Umbilical cord (tissue), 2 donors: ENCODE results near the gene ZNF641. TPM values are rescaled to one million over a fixed set of nuclear protein-coding genes. Genes with fewer than 3 reads are reported as not detected.
"Not testable (repeated sequence)": the region's sequence is repeated elsewhere in the genome, so short reads cannot be mapped to it uniquely, and the experiment has no call there.

Source experiments
- DNase-seq: peaks from one replicate; pipeline ENCODE4 v3.0.0-alpha.2; 2015; ENCODE audit warnings: low spot score
- total RNA-seq: library from RNA; depleted of rRNA; stranded (reverse); fragments of >200 nt; gene quantifications from one replicate; pipeline ENCODE4 v1.2.3, GENCODE V29; 2014; ENCODE audit warnings: low replicate concordance; ENCODE audit not compliant: insufficient read depth

ZNF641 gene
- total RNA-seq, 1 donor from 2014 or later, result 61.4 TPM

- DNase-seq, result no peak
Observed at GRCh38 chr12:48334808-48335207, 15.9 kb downstream of the ZNF641 start.

- DNase-seq, result not testable (repeated sequence)
Observed at GRCh38 chr12:48333680-48334079, 17.0 kb downstream of the ZNF641 start.

- DNase-seq, result no peak
Observed at GRCh38 chr12:48331399-48331798, 19.3 kb downstream of the ZNF641 start.

DNA sequence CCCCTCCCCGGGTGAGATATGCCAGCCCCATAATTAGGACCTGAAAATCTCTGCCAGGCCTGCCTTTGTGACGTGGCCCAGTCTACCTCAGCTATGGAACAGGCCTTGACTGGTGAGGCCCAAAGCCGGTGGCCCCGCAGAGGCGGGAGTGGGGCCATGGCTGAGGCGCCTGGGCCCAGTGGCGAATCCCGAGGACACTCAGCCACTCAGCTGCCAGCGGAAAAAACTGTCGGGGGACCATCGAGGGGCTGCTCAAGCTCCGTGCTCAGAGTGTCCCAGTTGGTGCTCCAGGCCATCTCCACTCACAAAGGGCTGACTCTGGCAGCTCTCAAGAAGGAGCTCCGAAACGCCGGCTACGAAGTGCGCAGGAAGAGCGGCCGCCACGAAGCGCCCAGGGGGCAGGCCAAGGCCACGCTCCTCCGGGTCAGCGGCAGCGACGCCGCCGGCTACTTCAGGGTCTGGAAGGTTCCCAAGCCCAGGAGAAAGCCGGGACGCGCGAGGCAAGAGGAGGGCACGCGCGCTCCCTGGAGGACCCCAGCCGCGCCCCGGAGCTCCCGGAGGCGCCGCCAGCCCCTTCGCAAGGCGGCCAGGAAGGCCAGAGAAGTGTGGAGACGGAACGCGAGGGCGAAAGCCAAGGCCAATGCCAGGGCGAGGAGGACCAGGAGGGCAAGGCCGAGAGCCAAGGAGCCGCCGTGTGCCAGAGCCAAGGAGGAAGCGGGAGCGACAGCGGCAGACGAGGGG, 21.4 kb downstream of the ZNF641 start:
- DNase-seq, result no peak

- DNase-seq, result no peak
Observed at GRCh38 chr12:48316491-48316890, 34.2 kb downstream of the ZNF641 start.

DNA sequence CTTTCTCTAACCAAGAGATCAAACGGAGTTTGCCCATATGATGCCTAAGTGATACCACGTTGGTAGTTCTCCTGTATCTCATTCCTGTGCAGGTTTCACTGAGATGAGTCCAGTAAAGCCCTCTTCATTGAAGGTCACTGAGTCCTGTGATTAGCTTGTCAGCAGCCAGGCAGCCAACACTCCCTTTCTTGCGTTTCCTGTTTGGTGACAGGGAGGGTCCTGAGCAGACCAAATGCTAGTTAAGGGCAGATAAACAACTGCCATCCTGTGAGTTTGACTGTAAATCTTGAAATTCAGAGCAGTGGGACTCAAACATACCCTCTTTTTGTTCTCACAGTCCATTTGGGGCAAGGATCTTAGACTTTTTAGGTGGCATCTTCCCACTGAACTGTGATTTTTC, 39.4 kb downstream of the ZNF641 start:
- no peak for DNase-seq

- no peak for DNase-seq
Observed at GRCh38 chr12:48307269-48307668, 43.5 kb downstream of the ZNF641 start.

DNA sequence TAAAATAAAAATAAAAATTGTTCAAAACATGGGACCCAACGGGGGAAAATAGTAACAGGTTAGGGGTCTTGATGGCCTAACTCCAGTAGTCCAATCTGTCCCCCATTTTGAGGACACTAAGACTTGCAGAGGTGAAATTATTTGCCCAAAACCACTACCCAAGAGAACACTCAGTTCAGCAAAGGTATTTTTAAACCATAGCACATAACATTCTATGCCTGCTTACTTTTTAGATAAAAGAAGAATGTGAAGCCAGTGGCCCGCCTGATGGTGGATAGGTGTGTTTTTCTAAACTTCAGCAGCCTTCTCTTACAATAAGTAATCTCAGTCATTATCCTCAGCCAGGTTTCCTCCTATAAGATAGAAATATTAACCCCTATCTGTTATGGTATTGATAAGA, 45.5 kb downstream of the ZNF641 start:
- DNase-seq, result no peak

- no peak for DNase-seq
Observed at GRCh38 chr12:48302161-48302911, 48.4 kb downstream of the ZNF641 start.

GRCh38 chr12:48300774-48301173, 49.9 kb downstream of the ZNF641 start:
- DNase-seq, result no peak

DNA sequence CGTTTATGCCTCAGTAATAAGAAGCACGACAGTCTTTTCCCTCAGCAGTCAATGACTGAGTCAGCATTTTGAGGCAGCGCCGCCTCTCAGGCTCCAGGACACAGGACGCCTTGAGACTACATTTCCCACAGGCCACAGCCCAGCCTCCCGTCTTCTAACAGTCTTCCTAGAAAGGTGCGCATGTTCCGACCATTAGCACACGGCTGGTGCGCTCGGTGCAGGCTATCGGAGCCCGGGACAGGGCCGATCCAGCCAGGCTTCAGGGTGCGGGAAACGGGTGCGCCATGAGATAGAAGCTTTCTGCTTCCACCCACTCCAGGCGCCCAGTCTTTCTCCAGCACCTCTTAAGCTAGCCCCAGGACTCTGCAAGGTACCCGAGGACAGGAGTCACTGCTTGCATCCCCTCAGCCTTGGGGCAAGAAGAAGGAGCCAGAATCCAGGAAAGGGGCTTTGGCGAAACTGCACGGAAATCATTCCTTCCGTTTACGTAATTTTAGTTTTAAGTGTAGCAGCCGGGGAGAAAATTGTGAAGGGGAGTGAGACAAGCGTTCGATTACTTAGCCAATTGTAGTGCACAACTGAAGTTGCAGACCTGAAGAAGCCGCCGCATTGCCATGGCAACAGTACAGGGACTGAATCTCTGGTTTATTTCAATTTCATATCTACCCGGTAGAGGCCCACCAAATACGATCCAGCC, 54.0 kb downstream of the ZNF641 start:
- peak; percentile 94 for DNase-seq

DNA sequence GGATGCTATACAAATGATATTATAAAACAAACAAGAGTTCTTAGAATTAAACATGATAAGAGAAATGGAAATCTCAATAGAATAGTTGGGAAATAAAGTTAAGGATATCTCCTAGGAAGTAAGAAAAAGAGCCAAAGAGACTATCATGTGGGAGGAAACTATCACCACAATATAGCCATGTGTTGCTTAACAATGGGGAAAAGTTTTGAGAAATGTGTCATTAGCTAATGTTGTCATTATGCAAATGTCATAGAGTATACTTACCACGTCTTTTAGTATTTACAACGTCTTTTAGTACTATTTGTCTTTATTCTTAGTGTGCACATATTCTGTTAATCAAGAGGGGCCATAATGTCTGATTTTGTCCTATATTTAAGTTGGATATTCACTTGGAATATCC, 58.7 kb downstream of the ZNF641 start:
- DNase-seq, result no peak

DNA sequence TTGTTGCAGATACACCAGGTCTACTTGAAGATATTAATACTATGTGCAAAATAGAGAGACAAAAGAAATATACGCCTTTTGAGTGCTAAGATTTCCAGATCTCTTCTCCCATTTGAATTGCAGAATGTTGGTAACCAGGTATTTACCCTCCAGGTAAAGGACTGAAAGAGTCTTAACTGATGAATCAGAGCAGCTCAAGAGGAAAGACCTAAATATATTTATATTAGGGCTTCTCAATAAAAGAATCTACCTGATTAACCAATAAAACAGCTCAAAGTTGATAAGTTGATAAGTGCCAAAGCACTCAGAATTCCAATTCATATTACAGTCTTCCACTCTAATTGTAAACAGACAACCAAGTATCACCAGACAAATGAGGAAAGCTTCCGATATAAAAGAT, 59.2 kb downstream of the ZNF641 start:
- DNase-seq, result peak; percentile 9

- no peak for DNase-seq
Observed at GRCh38 chr12:48288387-48289268, 62.1 kb downstream of the ZNF641 start.

Other genes with a start within 250 kb of the ZNF641 start
- 45.0 TPM for gene SENP1, start 244.8 kb downstream of the ZNF641 start, total RNA-seq
- gene PFKM, start 231.6 kb downstream of the ZNF641 start, total RNA-seq, result 74.9 TPM
- gene ASB8, start 193.4 kb downstream of the ZNF641 start, total RNA-seq, result 11.1 TPM
- 0.72 TPM for gene CCDC184, start 167.3 kb downstream of the ZNF641 start, total RNA-seq
- 0.96 TPM for gene OR10AD1, start 147.6 kb downstream of the ZNF641 start, total RNA-seq
- gene ANP32D, start 121.6 kb upstream of the ZNF641 start, total RNA-seq, result not detected
- not detected for gene C12orf54, start 131.6 kb upstream of the ZNF641 start, total RNA-seq
- gene OR8S1, start 174.7 kb upstream of the ZNF641 start, total RNA-seq, result not detected
- gene LALBA, start 219.1 kb upstream of the ZNF641 start, total RNA-seq, result not detected